GM12892 (cell line): ENCODE measurements around the gene CNTNAP5.

ENCODE experiments used
- DNase-seq: peaks from one replicate; pipeline ENCODE4 v3.0.0; 2011; ENCODE audit not compliant: insufficient read length
- FAIRE-seq: peaks from 2 replicates; lab custom pipeline; 2011; peaks lifted over from hg19 to GRCh38; lab: Jason Lieb, UNC
- POLR2A ChIP-seq: IDR thresholded peaks from 2 replicates; pipeline ENCODE4 v1.6.1; 2011; ENCODE audit warnings: low read depth, low read length, control low read depth
- POLR2AphosphoS5 ChIP-seq: IDR thresholded peaks from 2 replicates; pipeline ENCODE4 v1.6.1; 2011; ENCODE audit warnings: low read depth, low read length, control low read depth
- TAF1 ChIP-seq: IDR thresholded peaks from 2 replicates; pipeline ENCODE4 v1.6.1; 2011; ENCODE audit warnings: low read depth, mild to moderate bottlenecking, control low read depth, low read length, borderline replicate concordance

CNTNAP5 gene

DNA sequence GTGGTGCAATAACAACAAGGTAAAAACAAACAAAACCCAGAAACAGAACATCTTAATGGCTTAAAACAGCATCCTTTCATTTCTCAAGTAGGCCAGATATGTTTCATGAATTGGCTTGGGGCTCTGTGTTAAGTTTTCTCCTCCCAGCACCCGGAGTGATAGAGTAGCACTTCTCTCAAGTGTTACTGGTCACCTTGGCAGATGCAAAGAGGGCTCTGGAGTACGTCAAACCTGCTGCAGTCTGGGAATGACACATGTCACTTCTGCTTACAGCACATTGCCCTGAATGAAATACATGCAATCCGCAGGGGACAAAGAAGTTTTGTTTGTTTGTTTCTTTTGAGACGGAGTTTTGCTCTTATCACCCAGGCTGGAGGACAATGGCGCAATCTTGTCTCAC lies 639.3 kb downstream of the CNTNAP5 start:
- DNase-seq (no peak), FAIRE-seq (no peak)
- no peak for TF ChIP-seq POLR2AphosphoS5
- TF ChIP-seq TAF1 = no peak
- TF ChIP-seq POLR2A = no peak

DNA sequence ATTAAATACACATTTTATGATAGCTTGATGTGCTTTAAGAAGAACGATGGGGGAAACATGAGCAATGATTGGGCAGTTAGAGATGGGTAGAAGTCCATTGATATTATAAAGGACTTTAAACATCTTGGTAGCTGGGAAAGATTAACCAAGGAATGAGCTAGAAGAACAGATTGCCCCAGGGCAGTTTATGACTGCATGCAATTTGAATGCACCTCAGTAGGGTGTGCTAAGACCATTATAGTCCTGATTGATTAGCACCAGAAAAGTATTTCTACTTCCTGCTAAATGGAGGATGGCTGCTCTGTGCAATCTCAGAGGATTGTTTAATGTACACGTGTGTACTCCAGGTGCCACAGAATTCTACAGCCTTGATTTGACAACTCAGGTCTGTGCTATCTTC lies 641.9 kb downstream of the CNTNAP5 start:
- TF ChIP-seq POLR2AphosphoS5 (no peak), POLR2A (no peak), TAF1 (no peak)
- no peak for DNase-seq
- FAIRE-seq = no peak

DNA sequence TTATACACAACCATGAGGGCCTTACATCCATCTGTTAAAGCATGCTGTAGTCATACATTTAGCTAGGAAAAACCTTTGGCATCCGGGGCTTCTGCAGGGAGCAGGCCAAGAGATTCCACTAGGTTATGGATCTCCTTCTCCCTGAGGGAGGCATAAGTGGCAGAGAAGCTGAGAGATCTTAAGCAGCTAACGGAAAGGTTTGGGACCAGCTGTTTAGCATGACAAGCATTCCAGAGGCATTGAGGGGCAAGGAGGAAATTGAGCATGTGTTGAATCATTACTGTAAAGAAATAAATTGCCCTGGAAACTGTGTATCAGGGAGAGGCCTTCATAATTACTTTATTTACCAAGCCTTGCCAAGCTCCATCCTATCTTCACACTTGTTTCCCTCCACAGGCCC lies 643.1 kb downstream of the CNTNAP5 start:
- FAIRE-seq (no peak), DNase-seq (no peak)
- no peak for TF ChIP-seq POLR2A
- no peak for TF ChIP-seq TAF1

DNA sequence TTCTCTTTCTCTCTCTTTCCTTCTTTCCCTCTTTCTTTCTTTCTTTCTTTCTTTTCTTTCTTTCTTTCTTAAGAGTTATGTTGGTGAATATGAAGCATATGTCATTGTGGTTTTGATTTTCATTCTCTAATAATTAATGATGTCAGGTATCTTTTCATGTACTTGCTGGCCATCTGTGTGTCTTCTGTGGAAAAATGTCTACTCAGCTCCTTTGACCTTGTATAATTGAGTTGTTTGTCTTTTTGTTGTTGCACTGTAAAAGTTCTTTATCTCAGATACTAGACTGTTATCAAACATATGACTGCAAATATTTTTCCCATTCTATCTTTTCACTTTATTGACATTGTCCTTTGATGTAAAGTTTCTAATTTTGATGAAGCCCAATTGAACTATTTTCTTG lies 645.1 kb downstream of the CNTNAP5 start:
- no peak for TF ChIP-seq POLR2A
- no peak for TF ChIP-seq POLR2AphosphoS5
- TF ChIP-seq TAF1 = no peak
- FAIRE-seq (no peak), DNase-seq (no peak)

DNA sequence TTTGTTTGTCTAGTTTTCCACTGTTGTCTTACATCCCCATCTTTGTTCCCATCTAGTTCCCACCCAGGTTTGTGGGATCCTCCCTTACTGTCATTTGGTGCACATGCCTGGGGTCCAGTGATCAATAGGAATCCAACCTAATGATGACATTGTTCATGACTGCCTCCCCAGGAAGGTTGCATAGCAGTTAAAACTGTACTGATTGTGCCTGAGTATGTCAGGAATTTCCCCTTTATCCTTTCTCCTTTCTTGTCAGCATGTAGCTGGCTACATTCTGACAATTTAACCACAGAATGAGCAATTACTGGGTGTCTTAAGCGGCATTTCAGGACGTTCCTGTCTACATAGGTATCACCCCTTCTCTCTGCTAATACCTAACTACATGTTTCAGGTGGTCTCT lies 653.0 kb downstream of the CNTNAP5 start:
- FAIRE-seq = no peak
- DNase-seq = no peak
- TF ChIP-seq TAF1 (no peak), POLR2AphosphoS5 (no peak), POLR2A (no peak)

DNA sequence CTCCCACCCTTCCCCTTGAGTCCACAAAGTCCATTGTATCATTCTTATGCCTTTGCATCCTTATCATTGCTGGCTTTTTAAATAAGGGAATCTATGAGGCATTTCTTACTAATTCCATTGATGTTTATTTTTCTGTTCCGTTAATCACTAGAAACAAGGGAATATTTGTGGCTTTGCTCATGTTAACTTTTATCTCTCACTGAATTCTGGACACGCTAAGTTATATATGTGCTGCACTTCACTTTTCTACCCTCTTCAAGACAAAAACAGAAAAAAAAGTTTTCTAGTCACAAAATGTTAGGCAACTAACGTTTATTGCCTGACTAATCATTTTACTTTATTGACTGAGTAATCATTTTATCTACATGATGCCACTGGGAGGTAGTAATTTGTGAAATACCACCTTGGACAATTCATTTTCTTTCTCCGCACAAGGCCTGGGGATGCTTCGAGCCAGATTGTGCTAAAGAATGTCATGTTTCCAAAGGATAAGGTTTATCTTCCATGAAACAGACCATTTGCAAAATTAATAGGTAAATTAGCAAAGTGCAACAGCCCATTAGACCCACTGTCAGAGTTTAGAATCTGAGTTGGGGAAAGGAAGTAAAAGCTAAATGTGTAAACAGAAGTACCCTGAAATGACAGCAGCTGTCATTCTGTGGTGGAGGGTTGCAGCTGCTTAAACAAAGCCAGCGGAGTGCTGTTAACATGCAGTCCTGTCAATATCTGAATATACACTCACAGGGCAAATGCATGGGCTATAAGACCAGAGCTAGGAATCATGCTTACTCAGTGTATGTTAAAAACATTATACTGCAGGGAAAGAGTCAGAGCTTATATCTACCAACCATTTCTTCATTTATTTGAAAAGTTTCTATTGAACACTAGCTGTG lies 658.7 kb downstream of the CNTNAP5 start:
- TF ChIP-seq POLR2A (no peak), TAF1 (no peak), POLR2AphosphoS5 (no peak)
- FAIRE-seq (no peak), DNase-seq (no peak)

DNA sequence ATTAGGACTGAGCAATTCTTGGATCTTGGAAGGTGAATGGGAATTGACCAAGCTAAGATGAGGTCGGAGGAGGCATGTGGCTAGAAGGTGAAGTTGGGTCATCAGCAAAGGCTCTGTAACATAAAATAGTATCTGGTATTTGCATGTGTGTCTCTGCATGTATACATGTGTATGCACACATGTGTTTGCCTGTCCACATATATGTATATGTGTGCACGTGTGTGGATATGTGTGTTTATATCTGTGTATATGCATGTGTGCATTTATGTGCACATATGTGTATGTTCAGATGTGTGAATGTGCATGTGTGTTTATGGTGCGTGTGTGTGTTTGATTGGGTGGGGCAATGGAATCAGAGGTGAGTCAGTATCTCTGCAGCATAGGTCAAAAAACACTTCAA lies 664.3 kb downstream of the CNTNAP5 start:
- DNase-seq (no peak), FAIRE-seq (no peak)
- no peak for TF ChIP-seq POLR2A
- TF ChIP-seq POLR2AphosphoS5 = no peak
- no peak for TF ChIP-seq TAF1

DNA sequence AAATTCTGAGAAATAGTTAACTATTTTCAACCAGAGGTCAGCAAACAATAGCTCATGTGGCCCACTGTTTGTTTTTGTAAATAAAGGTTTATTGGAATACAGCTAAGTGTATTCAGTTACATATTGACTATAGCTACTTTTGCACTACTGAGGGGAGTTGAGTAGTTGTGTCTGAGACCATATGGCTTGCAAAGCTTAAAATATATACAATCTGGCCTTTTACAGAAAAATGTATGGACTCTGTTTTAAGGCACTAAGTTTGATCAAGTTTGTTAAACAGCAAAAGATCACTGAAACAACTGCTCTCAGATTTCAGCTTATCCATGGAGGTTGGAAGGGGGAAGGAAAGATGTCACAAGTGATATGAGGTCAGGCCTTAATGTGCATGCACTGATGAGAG lies 667.1 kb downstream of the CNTNAP5 start:
- DNase-seq (no peak), FAIRE-seq (no peak)
- TF ChIP-seq TAF1 (no peak), POLR2AphosphoS5 (no peak), POLR2A (no peak)

DNA sequence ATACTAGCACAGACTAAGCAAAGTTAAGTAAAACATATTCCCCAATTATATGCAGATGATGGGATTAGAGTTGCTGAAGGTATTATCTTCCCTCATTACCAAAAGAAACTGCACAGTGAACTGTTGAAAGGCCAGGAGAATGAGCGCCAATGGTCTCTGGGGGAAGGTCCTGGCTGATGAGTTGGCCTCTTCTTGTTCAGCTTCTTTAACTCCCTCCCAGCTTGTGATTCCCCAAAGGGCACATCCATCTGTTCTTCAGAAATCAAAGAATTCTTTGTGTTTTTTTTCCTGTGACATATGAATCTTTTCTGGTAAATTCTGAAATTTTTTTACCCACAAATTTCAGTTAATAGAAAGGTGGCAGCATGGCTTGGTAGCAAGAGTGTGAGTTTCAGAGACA lies 667.6 kb downstream of the CNTNAP5 start:
- TF ChIP-seq TAF1 = no peak
- TF ChIP-seq POLR2AphosphoS5 = no peak
- no peak for TF ChIP-seq POLR2A
- no peak for DNase-seq
- no peak for FAIRE-seq

DNA sequence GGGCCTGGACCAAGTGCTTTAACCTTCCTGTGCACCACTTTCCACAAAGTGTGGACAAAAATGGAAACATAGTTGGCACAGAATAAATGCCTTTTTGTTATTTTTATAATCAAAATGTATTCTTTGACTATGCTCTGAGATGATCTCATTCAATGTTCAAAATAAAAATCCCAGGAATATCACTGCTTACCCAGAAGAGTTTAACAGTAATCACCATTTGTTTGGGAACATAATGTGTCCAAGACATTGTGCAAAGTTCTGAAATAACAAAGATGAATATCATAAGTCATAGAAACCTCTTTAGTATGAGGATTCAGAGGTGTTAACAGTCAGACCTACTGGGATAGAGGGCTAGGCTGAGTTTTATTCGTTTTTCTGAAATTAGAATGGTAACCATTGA lies 668.1 kb downstream of the CNTNAP5 start:
- TF ChIP-seq POLR2AphosphoS5 (no peak), TAF1 (no peak), POLR2A (no peak)
- DNase-seq (no peak), FAIRE-seq (no peak)

DNA sequence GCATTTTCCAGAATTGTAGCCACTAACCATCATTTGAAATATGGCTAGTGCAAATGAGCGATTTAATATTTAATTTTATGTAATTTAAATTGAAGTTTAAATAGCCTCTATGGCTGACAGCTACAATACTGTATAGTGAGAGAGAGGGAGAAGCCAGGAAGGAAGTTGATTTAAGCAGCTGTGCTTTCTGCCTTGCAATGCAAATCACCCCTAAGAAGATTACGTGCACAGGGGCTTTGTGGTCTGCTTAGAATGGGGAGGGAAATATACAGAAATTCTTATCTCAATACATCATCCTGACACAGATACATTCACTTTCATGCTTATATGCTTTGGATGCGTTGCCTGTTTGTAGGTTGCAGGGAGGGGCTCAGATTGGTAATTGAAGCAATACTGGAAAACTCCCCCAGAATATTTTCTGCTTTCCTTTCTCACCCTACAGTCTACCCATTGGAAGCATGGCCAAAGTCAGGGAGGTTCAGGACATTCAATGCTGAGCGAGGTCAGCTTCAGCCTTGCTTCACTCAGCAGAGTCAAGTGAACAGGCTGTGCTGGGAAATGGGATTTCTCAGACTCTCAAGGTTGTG lies 674.0 kb downstream of the CNTNAP5 start:
- TF ChIP-seq POLR2A (no peak), POLR2AphosphoS5 (no peak), TAF1 (no peak)
- FAIRE-seq (no peak), DNase-seq (no peak)

DNA sequence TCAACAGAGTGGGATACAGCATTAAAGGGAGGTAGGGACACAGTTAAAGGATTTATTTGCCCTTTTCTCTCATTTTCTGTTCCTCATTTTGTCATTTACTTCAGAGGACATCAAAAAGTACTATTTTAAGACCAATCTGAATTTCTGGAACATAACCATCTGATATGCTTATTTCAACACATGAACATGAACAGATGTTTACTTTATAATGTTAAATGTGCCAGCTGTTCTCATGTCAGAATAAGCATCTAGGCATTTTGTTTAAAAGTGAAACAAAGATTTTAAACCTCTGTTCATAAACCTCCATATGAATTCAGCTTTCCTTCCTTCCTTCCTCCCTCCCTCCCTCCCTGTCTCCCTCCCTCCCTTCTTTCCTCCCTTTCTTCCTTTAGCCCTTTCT lies 677.7 kb downstream of the CNTNAP5 start:
- no peak for FAIRE-seq
- TF ChIP-seq POLR2AphosphoS5 (no peak), POLR2A (no peak), TAF1 (no peak)
- no peak for DNase-seq
